SIG-M5 treated with dmso at 0.1 percent for 504 hours (cell line): ENCODE results near the gene MAP2K5.
"Not testable (repeated sequence)": the region's sequence is repeated elsewhere in the genome, so short reads cannot be mapped to it uniquely, and the experiment has no call there.

Experiments
- DNase-seq: peaks from one replicate; lab custom pipeline; 2025; ENCODE audit not compliant: unreplicated experiment; lab: John Stamatoyannopoulos, UW

MAP2K5 gene

DNA sequence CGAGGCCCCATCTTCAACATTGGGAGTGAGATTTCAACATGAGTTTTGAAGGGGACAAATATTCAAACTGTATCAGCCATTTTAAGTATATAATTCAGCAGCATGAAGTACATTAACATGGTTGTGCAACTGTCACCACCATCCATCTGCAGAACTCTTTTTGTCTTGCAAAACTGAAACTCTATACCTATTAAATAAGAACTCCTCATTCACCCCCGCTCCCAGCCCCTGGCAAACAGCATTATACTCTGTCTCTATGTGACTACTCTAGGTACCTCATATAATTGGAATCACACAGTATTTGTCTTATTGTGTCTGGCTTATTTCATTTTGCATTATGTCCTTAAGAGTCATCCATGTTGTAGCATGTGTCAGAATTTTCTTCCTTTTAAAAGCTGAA lies 110.1 kb downstream of the MAP2K5 start:
- DNase-seq: no peak

DNA sequence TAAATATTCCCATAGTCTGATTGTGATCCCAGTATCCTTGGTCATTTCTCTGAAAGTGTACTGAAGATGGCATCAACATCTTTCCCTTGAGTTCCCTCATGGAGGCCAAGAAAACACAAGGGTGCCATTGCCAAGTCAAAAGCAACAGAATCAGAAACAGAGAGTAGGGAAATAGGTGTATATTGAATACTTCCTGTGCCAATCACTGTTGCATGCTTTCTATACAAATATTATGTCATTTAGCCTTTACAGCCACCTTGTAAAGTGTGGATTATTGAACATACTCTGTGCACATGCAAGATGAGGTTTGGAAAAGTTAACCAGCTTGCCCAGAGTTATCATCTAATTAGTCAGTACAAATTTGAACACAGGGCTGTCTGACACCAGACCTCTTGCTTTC lies 117.9 kb downstream of the MAP2K5 start:
- DNase-seq: no peak

DNA sequence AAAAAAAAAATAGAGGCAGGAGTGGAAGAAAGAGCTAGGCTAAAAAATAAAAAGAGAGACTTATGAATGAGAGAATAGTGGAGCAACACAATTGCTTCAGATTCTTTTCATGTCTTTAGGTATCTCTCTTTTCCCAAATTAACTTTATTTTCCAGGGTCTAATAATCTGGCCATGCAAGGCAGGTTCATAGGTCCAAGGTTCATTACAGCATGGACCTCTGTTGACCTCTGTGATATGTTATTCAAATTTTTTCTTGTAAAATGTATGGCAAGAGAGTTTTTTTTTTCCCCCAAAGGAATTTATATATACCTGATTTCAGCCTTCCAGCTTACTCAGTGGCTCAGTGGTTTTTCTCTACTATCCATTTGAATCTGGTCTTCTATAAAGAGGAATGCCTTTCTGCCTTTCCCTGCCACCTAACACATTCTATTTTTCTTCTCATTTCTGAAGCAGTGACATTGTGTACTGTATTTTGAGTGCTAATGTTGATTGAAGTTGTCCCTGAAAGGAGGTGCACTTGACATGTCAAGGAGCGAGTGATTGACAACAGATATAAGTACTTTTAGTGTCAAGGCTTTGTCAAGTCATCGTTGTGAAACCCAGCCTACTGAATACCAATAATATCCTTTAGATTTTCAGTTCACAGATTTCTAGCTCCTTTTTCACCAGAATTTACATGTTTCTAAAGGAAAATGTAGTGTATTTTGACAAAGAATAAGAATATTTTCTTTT lies 118.5 kb downstream of the MAP2K5 start:
- DNase-seq: no peak

DNA sequence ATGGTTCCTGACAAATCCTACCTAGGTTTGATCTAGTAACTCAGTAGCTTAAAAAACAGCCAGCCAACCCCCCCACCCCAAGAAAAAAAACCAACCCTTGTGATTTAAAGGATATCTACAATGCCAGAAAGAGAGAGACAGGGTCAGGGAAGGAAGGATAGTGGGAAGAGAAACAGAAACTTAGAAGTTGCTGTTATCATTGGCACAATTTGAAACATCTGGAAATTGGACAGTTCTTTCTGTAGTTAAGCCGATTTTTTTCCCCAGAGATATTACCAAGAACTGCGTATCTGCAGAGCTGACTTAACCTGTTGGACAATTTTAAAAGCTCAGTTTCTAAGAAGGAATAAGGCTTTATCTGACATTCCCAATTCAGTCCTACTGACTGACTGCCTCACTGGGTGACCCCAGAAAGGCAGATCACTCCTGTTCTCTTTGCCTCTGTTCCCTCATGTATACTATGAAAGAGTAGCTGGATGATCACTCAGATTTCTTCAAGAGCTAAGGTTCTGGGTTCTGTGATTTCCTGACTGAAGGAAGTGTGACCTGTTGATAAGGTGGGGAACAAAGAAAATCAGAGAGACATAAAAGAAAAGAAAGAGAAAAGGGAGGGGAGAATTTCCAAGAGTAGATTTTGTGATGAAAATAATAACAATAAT lies 128.3 kb downstream of the MAP2K5 start:
- DNase-seq: no peak

DNA sequence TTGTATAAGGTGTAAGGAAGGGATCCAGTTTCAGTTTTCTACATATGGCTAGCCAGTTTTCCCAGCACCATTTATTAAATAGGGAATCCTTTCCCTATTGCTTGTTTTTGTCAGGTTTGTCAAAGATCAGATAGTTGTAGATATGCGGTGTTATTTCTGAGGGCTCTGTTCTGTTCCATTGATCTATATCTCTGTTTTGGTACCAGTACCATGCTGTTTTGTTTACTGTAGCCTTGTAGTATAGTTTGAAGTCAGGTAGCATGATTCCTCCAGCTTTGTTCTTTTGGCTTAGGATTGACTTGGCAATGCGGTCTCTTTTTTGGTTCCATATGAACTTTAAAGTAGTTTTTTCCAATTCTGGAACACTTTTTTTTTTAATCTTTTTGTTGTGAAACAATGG lies 130.3 kb downstream of the MAP2K5 start:
- not testable (repeated sequence) for DNase-seq

DNA sequence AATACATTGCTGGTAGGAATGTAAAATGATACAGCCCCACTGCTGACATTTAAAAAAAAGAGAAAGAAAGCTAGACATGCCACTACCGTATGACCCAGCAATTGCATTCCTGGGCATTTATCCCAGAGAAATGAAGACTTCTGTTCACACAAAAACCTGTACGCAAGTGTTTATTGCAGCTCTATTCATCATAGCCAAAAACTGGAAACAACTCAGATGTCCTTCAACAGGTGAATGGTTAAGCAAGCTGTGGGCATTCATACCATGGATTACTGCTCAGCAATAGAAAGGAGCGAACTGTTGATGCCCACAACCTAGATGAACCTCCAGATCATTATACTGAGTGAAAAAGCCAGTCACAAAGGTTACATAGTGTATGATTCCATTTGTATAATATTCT lies 132.5 kb downstream of the MAP2K5 start:
- DNase-seq: no peak

DNA sequence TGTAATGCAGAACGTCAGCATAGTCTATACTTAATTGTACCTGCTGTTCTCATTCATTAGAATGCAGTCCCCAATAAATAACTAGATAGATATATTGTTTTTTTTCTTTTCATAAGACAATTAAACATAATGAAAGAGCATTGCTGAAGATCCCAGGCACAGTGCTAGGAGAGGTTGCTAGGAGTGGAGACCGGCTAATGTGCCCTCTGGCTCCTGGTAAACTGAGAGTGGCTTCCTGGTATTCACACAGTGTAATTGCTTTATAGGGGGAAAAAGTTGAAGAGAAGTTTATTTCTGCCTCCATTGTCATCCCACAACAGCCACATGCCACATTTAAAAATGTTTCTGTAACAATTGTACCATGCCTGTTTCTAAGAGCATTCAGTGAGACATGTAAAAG lies 135.6 kb downstream of the MAP2K5 start:
- DNase-seq: no peak

DNA sequence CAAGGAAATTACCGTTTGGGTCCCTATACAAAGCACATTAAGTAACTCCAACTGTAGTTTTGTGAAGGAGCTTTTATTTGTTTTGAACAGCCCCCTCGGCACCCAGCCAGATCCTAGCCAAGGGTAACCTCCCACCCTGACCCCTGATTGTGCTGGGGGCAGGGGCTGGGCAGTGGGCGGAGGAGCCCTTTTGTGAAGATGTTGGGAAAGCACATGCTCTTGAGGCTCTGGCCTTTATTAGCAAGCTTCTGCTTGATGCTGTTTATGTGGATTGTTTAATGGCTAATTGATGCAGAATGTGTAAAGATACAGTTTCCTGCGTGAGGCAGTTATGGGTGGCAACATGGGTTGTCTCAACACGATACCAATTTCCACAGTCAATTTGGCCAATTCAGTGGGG lies 136.5 kb downstream of the MAP2K5 start:
- no peak for DNase-seq

DNA sequence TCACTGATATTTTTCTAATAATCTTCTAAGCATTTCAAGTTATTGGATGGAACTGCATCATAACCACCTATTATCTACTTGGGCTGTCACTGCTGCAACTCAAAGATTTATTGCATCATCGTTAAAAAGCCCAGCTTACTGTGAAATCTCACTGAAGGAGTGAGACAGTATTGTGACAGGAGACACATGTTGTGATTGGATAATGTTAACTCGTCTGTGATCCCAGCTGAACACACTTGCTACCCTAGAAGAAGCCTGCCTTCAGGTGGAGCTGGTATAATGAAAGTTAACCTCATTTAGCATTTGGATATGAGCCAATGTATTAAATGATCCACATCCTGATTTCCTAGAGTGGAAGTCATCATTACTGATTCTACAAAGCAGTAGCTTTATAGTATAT lies 138.1 kb downstream of the MAP2K5 start:
- peak; percentile 10 for DNase-seq

DNA sequence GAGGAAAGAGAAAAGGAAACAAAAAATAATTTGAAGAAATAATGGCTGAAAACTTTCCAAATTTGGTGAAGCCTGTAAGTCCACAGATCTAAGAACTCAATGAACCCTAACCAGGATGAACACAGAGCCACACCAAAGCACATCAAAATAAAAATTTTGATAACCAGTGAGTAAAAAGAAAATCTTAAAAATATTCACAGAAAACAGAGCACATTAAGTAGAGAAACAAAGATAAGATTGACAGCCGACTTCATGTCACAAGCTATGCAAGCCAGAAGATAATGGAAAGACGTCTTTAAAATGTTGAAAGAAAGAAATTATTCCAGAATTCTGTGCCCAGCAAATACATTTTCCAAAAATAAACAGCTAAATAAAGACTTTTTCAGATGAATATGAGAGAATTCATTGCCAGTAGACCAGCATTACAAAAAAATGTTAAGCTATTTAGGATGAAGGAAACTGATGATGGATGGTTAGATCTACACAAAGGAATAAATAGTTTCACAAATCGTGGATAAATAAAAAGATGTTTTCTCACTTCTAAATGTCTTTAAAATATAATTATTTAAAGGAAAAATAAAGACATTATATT lies 142.6 kb downstream of the MAP2K5 start:
- no peak for DNase-seq

DNA sequence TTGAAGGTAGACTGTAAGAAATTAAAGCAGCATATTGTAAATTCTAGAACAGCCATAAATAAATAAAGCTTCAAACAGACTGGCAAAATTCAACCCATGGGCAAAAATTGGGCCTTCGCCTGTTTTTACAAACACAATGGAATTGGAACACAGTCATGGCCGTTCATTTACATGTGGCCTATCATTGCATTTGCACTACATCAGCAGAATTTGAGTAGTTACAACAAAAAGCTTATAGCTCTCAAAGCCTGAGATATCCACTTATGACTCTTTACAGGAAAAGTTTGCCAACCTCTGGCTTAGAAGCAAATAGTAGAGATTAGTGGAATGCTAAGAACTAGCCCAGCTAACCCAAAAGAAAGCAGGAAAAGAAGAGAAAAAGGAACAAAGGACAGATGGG lies 143.2 kb downstream of the MAP2K5 start:
- DNase-seq: no peak

DNA sequence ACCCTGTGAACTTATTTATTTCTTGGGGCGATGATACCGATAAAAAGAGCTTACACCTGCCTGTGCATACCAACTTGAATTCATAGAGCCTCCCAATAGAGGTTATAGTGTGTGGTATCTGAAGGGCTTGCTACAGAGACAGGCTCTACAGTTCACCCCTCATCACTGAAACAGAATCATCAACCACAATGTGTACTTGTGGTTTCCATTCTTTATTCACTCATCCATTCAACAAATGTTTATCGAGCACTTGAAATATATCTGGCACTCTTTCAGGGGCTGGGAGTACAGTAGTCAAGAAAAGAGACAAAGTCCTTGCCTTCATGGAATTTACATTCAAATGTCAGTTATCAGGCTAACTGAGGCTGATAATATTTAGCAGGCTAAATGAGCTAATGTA lies 148.4 kb downstream of the MAP2K5 start:
- no peak for DNase-seq

DNA sequence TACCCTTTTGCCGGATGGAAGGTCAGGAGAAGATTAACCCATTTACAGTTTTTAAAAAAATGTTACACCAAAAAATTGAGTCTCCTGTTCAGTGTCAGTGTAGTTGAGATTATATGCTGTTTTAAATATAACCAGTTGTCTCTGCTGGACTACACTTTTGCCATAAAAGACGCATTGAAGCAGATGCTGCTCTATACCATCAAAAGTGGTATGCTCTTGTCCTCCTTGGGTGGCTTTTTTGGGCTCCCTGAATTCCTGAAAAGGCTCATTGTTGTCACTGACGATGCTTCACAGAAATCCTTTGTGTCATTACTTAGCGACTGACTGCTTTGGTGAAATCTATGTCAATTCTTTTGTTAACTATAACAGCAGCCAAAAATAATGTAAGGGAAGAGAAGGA lies 148.9 kb downstream of the MAP2K5 start:
- DNase-seq: no peak

DNA sequence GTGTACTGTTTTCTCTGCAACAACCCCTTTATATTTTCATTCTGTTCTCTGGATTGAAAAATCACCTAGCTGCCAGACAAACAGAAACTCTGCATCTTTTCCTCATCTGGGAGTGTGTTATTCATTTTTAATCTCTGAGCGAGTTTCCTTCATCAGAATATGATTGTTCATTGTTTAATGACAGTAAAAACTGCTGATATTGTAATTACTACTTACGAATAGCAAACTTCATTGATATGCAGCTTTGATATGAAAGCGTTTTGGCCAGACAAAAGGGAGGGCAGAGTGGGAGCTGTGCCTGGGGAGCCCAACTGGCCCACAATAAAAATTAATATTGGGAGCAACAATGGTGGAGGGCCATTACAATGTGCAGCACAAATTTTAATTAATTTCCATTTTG lies 150.1 kb downstream of the MAP2K5 start:
- no peak for DNase-seq

DNA sequence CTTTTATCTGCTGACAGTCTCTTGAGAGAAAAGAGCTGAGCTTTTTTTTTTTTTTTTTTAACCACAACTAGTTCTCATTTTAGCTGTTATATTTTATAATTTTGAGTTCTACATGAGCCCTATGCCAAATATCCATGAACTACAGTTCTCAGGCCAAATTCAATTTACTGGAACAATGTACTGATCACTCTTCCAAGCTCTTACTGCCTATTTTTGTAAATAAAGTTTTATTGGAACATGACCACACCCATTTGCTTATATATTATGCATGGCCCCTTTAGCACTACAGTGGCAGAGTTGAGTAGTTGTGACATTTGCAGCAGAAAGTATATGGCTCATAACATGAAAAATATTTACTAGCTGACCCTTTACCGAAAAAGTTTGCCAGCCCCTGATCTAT lies 153.6 kb downstream of the MAP2K5 start:
- DNase-seq: no peak

DNA sequence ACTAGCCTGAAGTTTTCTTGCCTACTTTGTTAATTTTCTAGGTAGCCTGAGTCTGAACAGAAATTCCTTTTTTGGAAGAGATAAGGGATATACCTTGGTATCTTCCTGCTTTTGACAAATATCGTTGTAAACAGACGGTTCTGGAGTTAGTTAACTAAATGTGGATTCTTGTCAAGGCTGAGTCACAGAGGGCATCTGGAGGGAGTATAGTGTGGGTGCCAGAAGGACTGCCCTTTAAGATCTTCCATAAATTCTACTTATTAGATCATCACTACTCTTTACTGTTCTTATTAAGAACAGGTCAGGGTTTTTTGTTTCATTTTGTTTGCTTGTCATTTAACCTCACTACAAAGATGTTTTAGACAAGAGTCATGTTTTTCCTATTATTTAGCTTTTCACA lies 157.5 kb downstream of the MAP2K5 start:
- DNase-seq: no peak

DNA sequence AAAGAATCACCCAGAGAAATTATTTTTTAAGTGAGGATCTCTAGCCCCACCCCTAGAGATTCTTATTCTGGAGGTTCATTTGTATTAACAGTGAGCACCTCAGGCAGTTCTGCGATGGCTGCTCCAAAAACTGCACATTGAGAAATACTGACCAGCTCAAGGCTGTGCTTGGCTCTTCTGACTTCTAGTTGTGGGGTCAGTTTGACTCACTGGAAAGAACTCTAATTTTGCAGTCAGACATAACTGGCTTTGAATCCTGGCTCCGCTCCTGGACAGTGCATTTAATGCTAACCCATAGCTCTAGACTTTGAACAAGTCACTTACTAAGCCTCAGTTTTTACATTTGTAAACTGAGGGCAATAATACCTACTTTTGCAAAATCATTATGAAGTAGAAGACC lies 159.2 kb downstream of the MAP2K5 start:
- DNase-seq: no peak

DNA sequence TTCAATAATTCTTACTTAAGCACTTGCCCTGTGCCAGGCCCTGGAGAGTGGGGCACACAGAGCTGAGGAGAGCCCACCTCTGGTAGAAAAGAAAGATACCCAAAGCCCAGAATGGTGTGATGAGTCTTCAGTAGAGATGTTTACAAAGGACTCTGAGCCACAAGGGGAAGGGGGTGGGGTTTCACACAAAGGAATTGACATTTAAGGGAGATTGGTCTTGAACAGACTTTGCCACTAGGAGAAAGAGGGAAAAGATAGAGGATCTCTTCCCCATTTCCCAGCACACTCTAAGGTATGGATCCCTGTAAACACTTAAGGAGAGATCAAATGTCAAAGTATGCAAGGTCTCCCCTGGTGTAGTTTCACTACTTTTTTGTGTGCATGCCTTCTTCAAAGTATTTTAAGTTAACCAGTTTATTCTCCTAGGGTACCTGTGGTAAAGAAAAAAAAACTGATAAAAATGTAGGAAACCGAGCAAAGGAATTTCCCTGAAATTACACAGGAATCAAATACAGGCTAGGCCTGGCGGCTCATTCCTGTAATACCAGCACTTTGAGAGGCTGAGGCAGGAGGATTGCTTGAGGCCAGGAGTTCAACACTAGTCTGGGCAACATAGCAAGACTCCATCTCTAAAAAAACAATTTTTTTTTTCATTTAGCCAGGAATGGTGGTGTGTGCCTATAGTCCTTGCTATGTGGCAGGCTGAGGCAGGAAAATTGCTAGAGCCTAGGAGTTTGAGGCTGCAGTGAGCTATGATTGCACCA lies 165.2 kb downstream of the MAP2K5 start:
- no peak for DNase-seq

DNA sequence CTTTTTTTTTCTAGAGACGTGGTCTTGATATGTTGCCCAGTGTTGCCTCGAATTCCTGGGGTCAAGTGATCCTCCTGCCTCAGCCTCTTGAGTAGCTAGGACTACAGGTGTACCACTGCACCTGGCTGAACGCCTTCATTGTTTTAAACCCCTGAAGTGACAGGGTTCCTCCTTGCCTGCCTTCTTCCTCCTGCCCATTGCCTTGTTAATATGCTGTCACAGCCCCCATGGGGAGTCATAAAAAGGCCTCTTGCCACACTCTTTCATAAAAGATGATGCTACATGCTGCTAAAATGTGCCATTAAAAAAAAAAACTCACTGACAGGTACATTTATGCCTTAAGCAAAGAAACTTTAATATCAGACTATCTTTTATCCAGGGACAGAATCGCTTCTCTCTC lies 166.0 kb downstream of the MAP2K5 start:
- no peak for DNase-seq

DNA sequence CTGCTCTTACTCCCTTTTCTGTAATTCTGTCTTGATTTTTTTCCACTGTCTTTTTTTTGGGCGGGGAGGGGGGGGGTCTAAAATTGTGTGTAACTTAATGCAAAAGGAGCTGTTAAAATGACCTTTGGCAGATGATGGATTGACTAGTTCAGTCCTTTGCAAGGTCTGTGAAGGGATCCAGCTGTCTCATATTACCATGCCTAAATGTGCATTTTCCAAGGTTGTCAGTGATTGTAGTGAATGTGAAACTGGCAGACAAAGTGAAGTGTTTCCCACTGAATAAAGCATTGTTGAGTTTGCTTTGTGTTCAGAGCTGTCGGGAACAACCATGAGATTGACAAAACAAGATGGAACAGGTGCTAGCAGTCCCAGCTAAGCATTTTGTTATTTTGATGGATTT lies 172.7 kb downstream of the MAP2K5 start:
- DNase-seq: no peak

DNA sequence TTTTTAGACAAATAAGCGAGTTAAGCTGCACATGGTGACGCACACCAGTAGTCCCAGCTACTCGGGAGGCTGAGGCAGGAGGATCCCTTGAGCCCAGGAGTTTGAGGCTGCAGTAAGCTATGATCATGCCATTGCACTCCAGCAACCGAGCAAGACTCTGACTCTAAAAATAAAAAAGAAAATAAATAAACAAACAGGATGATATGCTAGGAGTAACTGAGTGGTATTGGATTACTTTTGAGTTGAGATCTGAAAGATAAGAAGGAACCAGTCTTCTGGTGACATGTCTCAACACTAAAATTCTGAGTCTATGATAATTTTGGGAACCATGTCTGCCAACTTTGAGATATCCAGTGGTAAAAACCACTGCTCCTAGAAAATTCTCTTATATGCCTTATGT lies 173.7 kb downstream of the MAP2K5 start:
- no peak for DNase-seq

DNA sequence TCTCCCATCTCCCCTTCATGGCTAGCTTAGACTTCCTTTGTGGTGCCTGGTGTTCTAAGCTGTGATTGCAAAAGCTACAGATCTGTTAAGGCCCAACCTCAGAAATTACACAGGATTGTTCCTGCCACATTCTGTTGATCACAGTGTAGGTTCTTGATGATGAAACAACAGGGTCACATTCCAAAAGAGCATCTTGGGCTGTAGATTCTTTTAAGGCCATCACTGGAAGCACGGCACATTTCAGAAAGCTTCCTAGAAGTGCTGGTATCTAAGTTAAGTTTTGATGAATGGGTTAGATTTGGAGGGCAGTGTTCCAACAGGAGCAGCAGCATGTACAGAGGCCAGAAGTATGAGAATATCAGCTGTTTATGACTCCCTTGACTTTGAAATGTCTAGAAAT lies 175.3 kb downstream of the MAP2K5 start:
- DNase-seq: no peak
